Endodermal cell (in vitro differentiated cells): Measurements from ENCODE around the gene EPAS1. TPM values are rescaled to one million over a fixed set of nuclear protein-coding genes. Genes with fewer than 3 reads are reported as not detected.

Experiments
- DNase-seq: peaks from one replicate; pipeline ENCODE4 v3.0.0-alpha.2; 2017
- H3K27ac ChIP-seq: 2 replicates; pipeline ENCODE4 v1.5.1; 2013; ENCODE audit warnings: mild to moderate bottlenecking, low read depth, low read length, moderate library complexity
- H3K27me3 ChIP-seq: 2 replicates; pipeline ENCODE4 v1.6.1; 2013; ENCODE audit warnings: mild to moderate bottlenecking, low read length, moderate library complexity; ENCODE audit not compliant: insufficient read depth, control insufficient read depth, poor library complexity, severe bottlenecking
- H3K36me3 ChIP-seq: 2 replicates; pipeline ENCODE4 v1.7.0; 2013; ENCODE audit warnings: mild to moderate bottlenecking, low read length, moderate library complexity; ENCODE audit not compliant: control insufficient read depth, insufficient read depth
- H3K4me1 ChIP-seq: one replicate; pipeline ENCODE4 v1.7.0; 2013; ENCODE audit warnings: low read length; ENCODE audit not compliant: control insufficient read depth, insufficient read depth
- H3K4me3 ChIP-seq: 2 replicates; pipeline ENCODE4 v1.5.1; 2013; ENCODE audit warnings: mild to moderate bottlenecking, low read length, moderate library complexity
- H3K9ac ChIP-seq: 2 replicates; pipeline ENCODE4 v1.6.1; 2013; ENCODE audit warnings: mild to moderate bottlenecking, low read length, moderate library complexity; ENCODE audit not compliant: poor library complexity, severe bottlenecking; ENCODE audit errors: extremely low read depth
- H3K9me3 ChIP-seq: 2 replicates; pipeline ENCODE4 v1.6.1; 2013; ENCODE audit warnings: mild to moderate bottlenecking, low read length, moderate library complexity; ENCODE audit not compliant: control insufficient read depth
- H3K27ac Mint-ChIP-seq: 2 replicates; pipeline ENCODE4 v1.8.0; 2020; ENCODE audit warnings: mixed read lengths
- H3K27me3 Mint-ChIP-seq: 2 replicates; pipeline ENCODE4 v1.8.0; 2021; ENCODE audit warnings: mild to moderate bottlenecking, mixed read lengths; ENCODE audit not compliant: insufficient read depth
- H3K36me3 Mint-ChIP-seq: 2 replicates; pipeline ENCODE4 v1.8.0; 2020; ENCODE audit warnings: low read depth, mixed read lengths
- H3K4me1 Mint-ChIP-seq: 2 replicates; pipeline ENCODE4 v1.8.0; 2020; ENCODE audit warnings: mixed read lengths
- H3K4me3 Mint-ChIP-seq: 2 replicates; pipeline ENCODE4 v1.8.0; 2020; ENCODE audit warnings: mild to moderate bottlenecking, moderate library complexity, mixed read lengths
- H3K9me3 Mint-ChIP-seq: 2 replicates; pipeline ENCODE4 v1.8.0; 2020; ENCODE audit warnings: mild to moderate bottlenecking, mixed read lengths
- CTCF ChIP-seq: fragments of 200-600 bp; sonication (generic); conservative IDR thresholded peaks from 2 replicates; pipeline ENCODE4 v1.5.0; 2021; ENCODE audit warnings: antibody characterized with exemption, mild to moderate bottlenecking
- WGBS, 2 experiments: methylation state at CpG; one replicate each; pipeline versions ENCODE4 v1.1.5 to v1.1.7; 2013; ENCODE audit warnings: missing lambda C conversion rate in 2 of 2, mixed read lengths in 1 of 2; ENCODE audit not compliant: insufficient coverage in 1 of 2, insufficient read length in 1 of 2; 5-methylcytosine and 5-hydroxymethylcytosine counted together
- total RNA-seq, 2 donors: library from RNA; stranded (reverse); fragmentation: NEBNext Ultra II Directional in 1 of 2; extraction: Animal tissue kit (Norgen Biotek cat#: 25700) in 1 of 2; gene quantifications; 2 replicates in 1 of 2; 3 replicates in 1 of 2; pipeline ENCODE4 v1.2.1, GENCODE V29; 2021

Gene EPAS1
- total RNA-seq, 2 donors from 2014 or later, result 1.2 to 1.9 TPM

GRCh38 chr2:46353509-46353908 is 56.3 kb downstream of the EPAS1 start:
- Histone ChIP-seq H3K4me1 (no peaks in the 10 kb centered on the region), H3K4me3 (no peak overlapping the region), H3K9ac (no peak overlapping the region), H3K9me3 (no peaks in the 10 kb centered on the region), H3K27ac (no peak overlapping the region), H3K36me3 (no peaks in the 10 kb centered on the region), H3K27me3 (peaks cover 10% of the 10 kb centered on the region)
- H3K27ac Mint-ChIP-seq, result no peak overlapping the region
- no peak for DNase-seq
- H3K36me3 Mint-ChIP-seq, result no peaks in the 10 kb centered on the region
- H3K4me3 Mint-ChIP-seq, result no peak overlapping the region
- 92 to 100% methylated on average over 2 to 6 of the region's 6 CpGs for WGBS, 2 experiments
- peaks cover 11% of the 10 kb centered on the region for H3K27me3 Mint-ChIP-seq
- H3K9me3 Mint-ChIP-seq, result no peaks in the 10 kb centered on the region
- peaks cover 8% of the 10 kb centered on the region for H3K4me1 Mint-ChIP-seq
- TF ChIP-seq CTCF, result no peak

GRCh38 chr2:46355756-46356155 is 58.5 kb downstream of the EPAS1 start:
- Mint-ChIP-seq H3K4me3 (no peak overlapping the region), H3K27ac (no peak overlapping the region), H3K4me1 (no peaks in the 10 kb centered on the region), H3K36me3 (no peaks in the 10 kb centered on the region), H3K9me3 (no peaks in the 10 kb centered on the region), H3K27me3 (peaks cover 11% of the 10 kb centered on the region)
- H3K4me1 ChIP-seq, result no peaks in the 10 kb centered on the region
- WGBS, 2 experiments, result 84 to 100% methylated on average over 1 to 3 of the region's 3 CpGs
- TF ChIP-seq CTCF, result no peak
- no peak overlapping the region for H3K4me3 ChIP-seq
- H3K27ac ChIP-seq, result no peak overlapping the region
- H3K9ac ChIP-seq, result no peak overlapping the region
- H3K36me3 ChIP-seq, result no peaks in the 10 kb centered on the region
- no peaks in the 10 kb centered on the region for H3K9me3 ChIP-seq
- peaks cover 24% of the 10 kb centered on the region for H3K27me3 ChIP-seq
- no peak for DNase-seq

GRCh38 chr2:46356991-46357390 is 59.8 kb downstream of the EPAS1 start:
- H3K9ac ChIP-seq, result no peak overlapping the region
- H3K27ac ChIP-seq, result no peak overlapping the region
- WGBS, 2 experiments, result 92% methylated on average over 1 of the region's 1 CpG; no CpG with 5 or more reads in 1 of the 2 experiments
- H3K4me1 ChIP-seq, result no peaks in the 10 kb centered on the region
- no peaks in the 10 kb centered on the region for H3K9me3 Mint-ChIP-seq
- H3K27me3 Mint-ChIP-seq, result peaks cover 15% of the 10 kb centered on the region
- no peak for TF ChIP-seq CTCF
- H3K4me3 Mint-ChIP-seq, result no peak overlapping the region
- H3K4me3 ChIP-seq, result no peak overlapping the region
- H3K36me3 Mint-ChIP-seq, result no peaks in the 10 kb centered on the region
- H3K36me3 ChIP-seq, result no peaks in the 10 kb centered on the region
- H3K4me1 Mint-ChIP-seq, result no peaks in the 10 kb centered on the region
- DNase-seq, result no peak
- no peaks in the 10 kb centered on the region for H3K9me3 ChIP-seq
- no peak overlapping the region for H3K27ac Mint-ChIP-seq
- H3K27me3 ChIP-seq, result peaks cover 36% of the 10 kb centered on the region
